ENCODE measurements around the gene GRIK4. TPM values are rescaled to one million over a fixed set of nuclear protein-coding genes. Genes with fewer than 3 reads are reported as not detected.
A peak's percentile ranks its signal among the peaks of the same experiment; 100 is the strongest.

GRIK4 gene
- total RNA-seq, 3 donors from 2014 or later = 0.36 to 0.51 TPM; not detected in 1

DNA sequence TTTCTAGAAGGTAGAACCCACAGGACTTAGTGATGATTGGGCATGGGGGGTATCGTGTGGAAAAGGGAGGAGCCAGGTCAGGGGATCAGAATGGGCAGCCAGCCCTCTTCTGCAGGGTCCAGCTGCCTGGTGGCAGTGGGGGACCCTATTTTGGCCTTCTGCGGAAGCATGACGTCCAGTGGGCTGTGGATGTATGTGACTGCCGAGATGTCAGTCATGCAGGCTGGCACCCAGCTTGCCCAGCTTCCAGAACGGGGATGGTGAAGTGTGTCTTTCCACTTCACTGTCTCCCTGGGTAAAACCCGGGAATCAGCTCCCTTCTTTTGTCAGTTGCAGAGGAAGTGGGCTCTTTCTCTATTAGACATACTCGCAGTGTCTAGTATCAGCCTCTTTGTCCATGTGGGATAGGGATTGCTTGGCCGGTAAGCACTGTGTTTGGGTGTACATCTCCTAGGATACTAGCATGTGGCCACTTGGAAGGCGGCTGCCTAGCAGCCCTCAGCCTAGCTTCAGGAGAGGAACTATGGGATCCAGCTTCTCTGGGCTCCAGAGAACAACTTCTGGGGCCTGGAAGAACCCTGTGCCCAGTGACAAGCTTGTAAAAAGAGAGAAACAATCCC lies 51.4 kb downstream of the GRIK4 start:
- DNase-seq (no peak), ATAC-seq (peak; percentile 41)
- Histone ChIP-seq H3K36me3 (ENCODE audit: low read depth) (no peaks in the 10 kb centered on the region), H3K9me3 (no peaks in the 10 kb centered on the region), H3K4me1 (ENCODE audit: low read depth) (peaks cover 9% of the 10 kb centered on the region), H3K4me3 (no peak overlapping the region)
- TF ChIP-seq, protein P1, sequence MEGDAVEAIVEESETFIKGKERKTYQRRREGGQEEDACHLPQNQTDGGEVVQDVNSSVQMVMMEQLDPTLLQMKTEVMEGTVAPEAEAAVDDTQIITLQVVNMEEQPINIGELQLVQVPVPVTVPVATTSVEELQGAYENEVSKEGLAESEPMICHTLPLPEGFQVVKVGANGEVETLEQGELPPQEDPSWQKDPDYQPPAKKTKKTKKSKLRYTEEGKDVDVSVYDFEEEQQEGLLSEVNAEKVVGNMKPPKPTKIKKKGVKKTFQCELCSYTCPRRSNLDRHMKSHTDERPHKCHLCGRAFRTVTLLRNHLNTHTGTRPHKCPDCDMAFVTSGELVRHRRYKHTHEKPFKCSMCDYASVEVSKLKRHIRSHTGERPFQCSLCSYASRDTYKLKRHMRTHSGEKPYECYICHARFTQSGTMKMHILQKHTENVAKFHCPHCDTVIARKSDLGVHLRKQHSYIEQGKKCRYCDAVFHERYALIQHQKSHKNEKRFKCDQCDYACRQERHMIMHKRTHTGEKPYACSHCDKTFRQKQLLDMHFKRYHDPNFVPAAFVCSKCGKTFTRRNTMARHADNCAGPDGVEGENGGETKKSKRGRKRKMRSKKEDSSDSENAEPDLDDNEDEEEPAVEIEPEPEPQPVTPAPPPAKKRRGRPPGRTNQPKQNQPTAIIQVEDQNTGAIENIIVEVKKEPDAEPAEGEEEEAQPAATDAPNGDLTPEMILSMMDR (IDR thresholded peaks at IDR 0.05) = no peak
- intact Hi-C loops (cut with DNase I, micrococcal nuclease) = no loop called here

DNA sequence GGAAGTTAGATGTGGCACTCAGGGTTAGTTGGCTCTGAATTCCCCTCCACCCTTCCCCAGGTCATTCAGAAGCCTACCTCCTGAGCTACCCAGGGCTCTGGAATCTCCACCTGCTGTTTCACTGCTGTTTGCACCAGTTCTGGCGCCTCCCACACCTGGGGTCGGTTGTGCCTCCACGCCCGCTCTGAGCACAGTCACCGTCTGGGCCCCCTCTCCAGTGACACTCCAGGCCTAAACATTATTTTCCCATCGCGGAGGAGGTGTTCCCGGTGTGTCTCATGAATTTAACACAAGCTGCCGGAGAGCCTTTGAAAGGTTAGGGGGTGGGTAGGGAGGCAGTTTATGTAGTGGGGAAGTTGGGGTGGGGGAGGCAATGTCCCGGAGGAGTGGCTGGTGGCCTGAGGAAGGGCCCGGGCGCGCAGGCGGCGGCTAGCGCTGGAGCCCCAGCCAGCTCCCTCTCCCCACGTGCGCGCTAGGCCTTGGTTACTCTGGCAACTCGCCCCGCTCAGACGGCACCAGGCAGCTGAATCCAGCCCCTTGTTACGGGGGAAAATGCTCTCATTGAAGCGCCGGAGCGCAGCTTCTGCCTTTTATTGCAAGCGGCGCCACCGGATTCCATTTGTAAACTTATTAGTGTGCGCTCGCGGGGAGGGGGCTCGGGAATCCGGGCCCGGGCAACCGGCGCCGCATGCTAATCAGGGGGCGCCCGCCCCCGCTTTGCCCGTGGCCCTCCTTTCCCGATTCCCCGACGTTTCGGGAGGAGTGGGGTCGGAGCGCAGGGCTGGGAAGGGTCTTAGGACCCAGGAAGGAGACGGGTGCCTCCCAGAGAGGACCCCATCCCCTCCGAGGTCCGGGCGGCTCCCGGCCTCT lies 52.4 kb downstream of the GRIK4 start:
- TF ChIP-seq, protein P1 (IDR thresholded peaks at IDR 0.05) = no peak
- Histone ChIP-seq H3K9me3 (no peaks in the 10 kb centered on the region), H3K4me3 (no peak overlapping the region), H3K4me1 (ENCODE audit: low read depth) (peaks cover 9% of the 10 kb centered on the region), H3K36me3 (ENCODE audit: low read depth) (no peaks in the 10 kb centered on the region)
- intact Hi-C loops (cut with DNase I, micrococcal nuclease) = no loop called here
- ATAC-seq = no peak
- DNase-seq = no peak

DNA sequence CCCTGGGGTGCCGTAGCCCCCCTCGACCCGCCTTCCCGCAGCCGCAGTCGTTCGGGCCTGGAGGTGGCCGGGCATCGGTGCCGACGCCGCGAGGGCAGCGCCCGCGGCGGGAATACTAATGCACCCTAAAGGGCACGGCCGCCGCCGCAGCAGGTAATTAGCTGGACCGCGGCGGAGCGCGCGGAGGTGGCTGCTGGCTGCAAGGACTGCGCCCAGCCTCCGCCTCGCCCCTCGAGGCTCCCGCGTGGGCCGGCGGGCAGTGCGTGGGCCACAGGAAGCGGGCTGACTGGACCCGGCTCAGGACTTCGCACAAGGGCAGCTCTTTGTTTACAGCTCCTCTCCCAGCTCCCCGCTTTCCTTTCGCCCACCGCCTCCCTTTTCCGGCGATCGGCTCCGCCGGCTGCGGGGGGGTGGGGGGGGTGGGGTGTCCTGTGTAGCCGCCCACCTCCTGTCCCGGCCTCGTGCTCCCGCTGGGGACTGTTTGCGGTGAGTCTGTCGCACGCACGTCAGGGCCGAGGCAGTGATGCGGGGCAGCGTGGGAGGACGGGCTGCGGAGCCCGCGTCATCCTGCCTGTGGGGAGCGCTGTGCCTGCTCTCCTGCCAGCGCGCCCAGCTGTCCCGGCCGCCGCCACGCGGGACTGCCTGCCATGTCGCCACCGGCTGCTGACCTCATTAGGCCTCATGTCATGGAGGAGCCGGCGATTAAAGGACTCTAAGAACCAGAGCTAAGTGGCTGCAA lies 53.2 kb downstream of the GRIK4 start:
- intact Hi-C loops (cut with DNase I, micrococcal nuclease) = no loop called here
- Histone ChIP-seq H3K36me3 (ENCODE audit: low read depth) (no peaks in the 10 kb centered on the region), H3K4me1 (ENCODE audit: low read depth) (peaks cover 9% of the 10 kb centered on the region), H3K4me3 (no peak overlapping the region), H3K9me3 (no peaks in the 10 kb centered on the region)
- no peak for DNase-seq
- ATAC-seq = peak; percentile 55
- TF ChIP-seq, protein P1 (IDR thresholded peaks at IDR 0.05) = no peak

DNA sequence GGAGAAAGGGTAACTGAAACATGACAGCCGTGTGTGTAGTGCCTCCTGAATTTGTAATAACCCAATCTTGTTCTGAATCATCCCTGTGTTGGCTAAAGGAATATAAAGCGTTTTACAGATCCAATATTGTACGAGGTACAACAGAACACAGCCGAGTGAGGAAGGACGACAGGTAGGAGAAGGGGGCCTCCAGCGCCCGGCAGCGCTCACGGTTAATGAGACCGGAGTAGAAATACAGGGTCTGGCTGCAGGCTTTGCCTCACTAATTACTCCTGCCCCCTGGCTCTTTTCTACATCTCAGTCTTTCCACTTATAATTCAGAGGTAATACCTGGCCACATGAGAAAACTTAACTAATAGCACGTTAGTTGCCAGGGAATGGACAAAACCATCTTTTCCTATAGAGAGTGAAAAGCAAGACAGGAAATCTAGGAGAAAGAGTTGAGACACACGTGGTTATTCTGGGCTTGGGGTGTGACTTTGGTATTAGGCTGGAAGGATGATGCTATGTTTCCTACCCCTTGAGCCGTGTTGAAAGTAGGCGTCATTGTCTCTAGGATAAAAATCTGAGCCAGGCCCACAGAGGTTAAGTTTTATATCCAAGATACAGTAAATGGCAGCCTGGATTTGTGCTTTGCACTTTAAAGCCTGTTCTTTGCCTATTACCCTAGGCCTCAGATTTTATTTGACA lies 54.1 kb downstream of the GRIK4 start:
- TF ChIP-seq, protein P1 (IDR thresholded peaks at IDR 0.05) = no peak
- H3K9me3 ChIP-seq = no peaks in the 10 kb centered on the region
- intact Hi-C loops (cut with DNase I, micrococcal nuclease) = no loop called here
- H3K4me1 ChIP-seq (ENCODE audit: low read depth) = peaks cover 9% of the 10 kb centered on the region
- DNase-seq (no peak), ATAC-seq (no peak)
- H3K36me3 ChIP-seq (ENCODE audit: low read depth) = no peaks in the 10 kb centered on the region
- no peak overlapping the region for H3K4me3 ChIP-seq

DNA sequence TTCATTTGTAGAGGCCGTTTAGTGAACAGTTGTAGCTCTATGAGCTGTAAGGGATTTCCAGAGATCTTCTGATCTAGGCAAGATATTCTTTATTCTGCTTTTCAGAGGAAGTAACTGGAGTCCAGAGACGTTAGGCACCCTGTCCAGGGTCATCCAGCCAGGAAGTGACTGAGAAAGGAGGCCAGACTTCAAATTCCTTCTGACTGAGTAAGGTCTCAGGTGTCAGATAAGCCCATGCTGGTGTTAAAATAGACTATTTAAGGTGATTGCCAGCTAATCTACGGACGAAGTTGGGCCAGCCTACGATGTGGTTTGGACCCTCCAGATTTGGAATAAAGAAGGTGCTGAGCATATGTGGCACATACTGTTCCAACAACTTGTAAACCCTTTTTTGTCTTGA lies 54.6 kb downstream of the GRIK4 start:
- H3K4me3 ChIP-seq = no peak overlapping the region
- peaks cover 9% of the 10 kb centered on the region for H3K4me1 ChIP-seq (ENCODE audit: low read depth)
- H3K36me3 ChIP-seq (ENCODE audit: low read depth) = no peaks in the 10 kb centered on the region
- TF ChIP-seq, protein P1 (IDR thresholded peaks at IDR 0.05) = no peak
- intact Hi-C loops (cut with DNase I, micrococcal nuclease) = no loop called here
- no peak for ATAC-seq
- DNase-seq = no peak
- H3K9me3 ChIP-seq = no peaks in the 10 kb centered on the region

Measured in mucosa of descending colon (tissue), 3 donors.